ENCODE data around the gene POLR2B.

The POLR2B gene

GRCh38 chr4:56999751-57000150, 21.1 kb downstream of the POLR2B start:
- DNase-seq (ENCODE audit: low spot score) = no peak
- in situ Hi-C loops (cut with MboI; ENCODE audit: low sequenced_read_pairs, unreplicated experiment) = no loop called here

GRCh38 chr4:57013543-57014120, 34.9 kb downstream of the POLR2B start:
- no peak for DNase-seq (ENCODE audit: low spot score)
- TF ChIP-seq CTCF (IDR thresholded peaks at IDR 0.05; ENCODE audit: borderline replicate concordance, control extremely low read depth, extremely low read depth, insufficient read depth, missing control alignments) = no peak
- in situ Hi-C loops (cut with MboI; ENCODE audit: low sequenced_read_pairs, unreplicated experiment) = no loop called here

More at GRCh38 chr4:56999751-57000150, 21.1 kb downstream of the POLR2B start:
- TF ChIP-seq CTCF (IDR thresholded peaks at IDR 0.05; ENCODE audit: borderline replicate concordance, control extremely low read depth, extremely low read depth, insufficient read depth, missing control alignments) = no peak

- no peak for TF ChIP-seq CTCF (IDR thresholded peaks at IDR 0.05; ENCODE audit: borderline replicate concordance, control extremely low read depth, extremely low read depth, insufficient read depth, missing control alignments)
- in situ Hi-C loops (cut with MboI; ENCODE audit: low sequenced_read_pairs, unreplicated experiment) = no loop called here
- DNase-seq (ENCODE audit: low spot score) = no peak
These were observed 40.3 kb downstream of the POLR2B start for GRCh38 chr4:57018980-57019379.

- in situ Hi-C loops (cut with MboI; ENCODE audit: low sequenced_read_pairs, unreplicated experiment) = no loop called here
- no peak for DNase-seq (ENCODE audit: low spot score)
- TF ChIP-seq CTCF (IDR thresholded peaks at IDR 0.05; ENCODE audit: borderline replicate concordance, control extremely low read depth, extremely low read depth, insufficient read depth, missing control alignments) = no peak
These were observed 41.9 kb downstream of the POLR2B start for GRCh38 chr4:57020467-57021101.

GRCh38 chr4:57023104-57023503, 44.4 kb downstream of the POLR2B start:
- no peak for DNase-seq (ENCODE audit: low spot score)
- in situ Hi-C loops (cut with MboI; ENCODE audit: low sequenced_read_pairs, unreplicated experiment) = no loop called here
- TF ChIP-seq CTCF (IDR thresholded peaks at IDR 0.05; ENCODE audit: borderline replicate concordance, control extremely low read depth, extremely low read depth, insufficient read depth, missing control alignments) = no peak

- no peak for DNase-seq (ENCODE audit: low spot score)
- TF ChIP-seq CTCF (IDR thresholded peaks at IDR 0.05; ENCODE audit: borderline replicate concordance, control extremely low read depth, extremely low read depth, insufficient read depth, missing control alignments) = no peak
- in situ Hi-C loops (cut with MboI; ENCODE audit: low sequenced_read_pairs, unreplicated experiment) = no loop called here
These were observed 55.8 kb downstream of the POLR2B start for GRCh38 chr4:57034520-57034919.

Data from GM13976 (cell line).